HFFc6 (cell line): ENCODE results near the gene DHH. TPM values are rescaled to one million over a fixed set of nuclear protein-coding genes. Genes with fewer than 3 reads are reported as not detected.

Experiments used
- DNase-seq: peaks from one replicate; pipeline ENCODE4 v3.0.0-alpha.2; 2018
- H3K27ac Mint-ChIP-seq: 2 replicates; pipeline ENCODE4 v1.8.0; 2020; ENCODE audit warnings: mild to moderate bottlenecking, mixed read lengths
- H3K27me3 Mint-ChIP-seq: 2 replicates; pipeline ENCODE4 v1.8.0; 2021; ENCODE audit warnings: mild to moderate bottlenecking, moderate library complexity, mixed read lengths; ENCODE audit not compliant: insufficient read depth
- H3K36me3 Mint-ChIP-seq: 2 replicates; pipeline ENCODE4 v1.8.0; 2021; ENCODE audit warnings: low read depth, mixed read lengths
- H3K4me1 Mint-ChIP-seq: 2 replicates; pipeline ENCODE4 v1.8.0; 2020; ENCODE audit warnings: low read depth, mixed read lengths
- H3K4me3 Mint-ChIP-seq: 2 replicates; pipeline ENCODE4 v1.8.0; 2020; ENCODE audit warnings: mild to moderate bottlenecking, moderate library complexity, mixed read lengths
- H3K9me3 Mint-ChIP-seq: 2 replicates; pipeline ENCODE4 v1.8.0; 2020; ENCODE audit warnings: mild to moderate bottlenecking, mixed read lengths
- CTCF ChIP-seq: fragments of 200-600 bp; sonication (generic); IDR thresholded peaks from 2 replicates; pipeline ENCODE4 v1.5.0; 2021; ENCODE audit warnings: antibody characterized with exemption, mild to moderate bottlenecking
- total RNA-seq, 6 experiments: library from RNA; stranded (reverse); fragmentation: NEBNext Ultra II Directional; extraction: Animal tissue kit (Norgen Biotek cat#: 25700); gene quantifications; 2 replicates in 1 of 6; 3 replicates in 5 of 6; pipeline ENCODE4 v1.2.3, GENCODE V29; 2021

The DHH gene
- total RNA-seq, 6 experiments from 2014 or later: 0.07 TPM; not detected in 5

GRCh38 chr12:49059045-49059298 is 35.6 kb downstream of the DHH start:
- no peaks in the 10 kb centered on the region for H3K9me3 Mint-ChIP-seq

DNA sequence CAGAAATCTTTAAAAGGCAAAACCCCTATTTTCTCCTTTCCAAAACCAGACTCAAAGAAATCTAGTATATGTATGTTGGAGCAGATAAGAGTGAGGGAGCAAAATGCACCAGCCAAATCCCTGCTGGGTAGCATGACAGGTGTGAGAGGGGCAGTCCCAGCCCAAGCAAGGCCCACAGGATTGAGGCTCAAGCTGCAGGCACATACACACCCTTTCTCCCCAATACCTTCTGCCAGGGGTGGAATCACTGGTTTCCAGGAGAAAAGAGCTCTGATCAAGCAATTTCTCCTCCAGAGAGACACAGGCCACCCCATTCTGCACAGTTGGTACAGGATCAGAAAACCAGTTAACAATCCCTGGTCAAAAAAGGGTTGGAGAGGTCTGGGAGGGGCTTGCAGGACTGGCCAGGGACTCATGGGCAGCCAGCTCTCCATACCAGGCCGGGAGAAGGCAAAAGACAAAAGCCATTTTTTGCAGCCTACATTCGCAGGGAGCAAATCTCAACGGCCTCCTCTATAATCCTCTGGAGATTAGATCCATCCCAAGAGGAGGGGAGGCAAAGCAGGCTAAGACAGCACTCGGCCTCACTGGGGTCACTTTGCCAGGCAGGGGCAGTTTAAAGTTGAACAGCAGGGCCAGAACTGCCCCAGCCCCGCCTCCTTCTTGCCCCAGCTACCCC is 36.1 kb downstream of the DHH start:
- Mint-ChIP-seq H3K4me3 (peak overlapping the region; percentile 97), H3K27me3 (no peaks in the 10 kb centered on the region), H3K36me3 (peaks cover 22% of the 10 kb centered on the region), H3K9me3 (no peaks in the 10 kb centered on the region), H3K4me1 (peaks cover 53% of the 10 kb centered on the region), H3K27ac (peak overlapping the region; percentile 93)
- no peak for TF ChIP-seq CTCF
- no peak for DNase-seq

More at GRCh38 chr12:49059045-49059298, 35.6 kb downstream of the DHH start:
- Mint-ChIP-seq H3K36me3 (peaks cover 22% of the 10 kb centered on the region), H3K27me3 (no peaks in the 10 kb centered on the region), H3K27ac (peak overlapping the region; percentile 93), H3K4me3 (peak overlapping the region; percentile 97), H3K4me1 (peaks cover 58% of the 10 kb centered on the region)
- no peak for TF ChIP-seq CTCF
- DNase-seq: no peak

DNA sequence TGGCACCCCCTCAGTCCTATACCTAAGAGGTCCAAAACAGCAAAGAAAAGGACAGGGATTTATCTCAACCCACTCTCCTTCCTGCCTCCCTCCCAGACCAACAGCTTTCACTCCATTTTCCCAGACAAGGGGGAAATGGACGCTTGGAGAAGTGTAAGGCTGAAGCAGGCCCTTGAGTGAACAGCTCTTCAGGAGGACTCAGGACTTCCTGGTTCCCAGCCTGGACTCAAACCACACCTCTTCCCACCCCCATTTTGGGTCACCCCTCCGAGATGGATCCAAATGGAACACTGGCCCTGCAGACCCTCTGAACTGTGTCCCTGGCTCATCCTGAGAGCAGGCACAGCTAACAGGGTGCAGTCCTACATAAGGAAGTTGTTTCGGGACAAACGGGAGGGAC is 36.7 kb downstream of the DHH start:
- Mint-ChIP-seq H3K4me1 (peaks cover 51% of the 10 kb centered on the region), H3K36me3 (peaks cover 22% of the 10 kb centered on the region), H3K27ac (peak overlapping the region; percentile 67), H3K27me3 (no peaks in the 10 kb centered on the region), H3K4me3 (peak overlapping the region; percentile 97), H3K9me3 (no peaks in the 10 kb centered on the region)
- DNase-seq: no peak
- TF ChIP-seq CTCF: no peak

DNA sequence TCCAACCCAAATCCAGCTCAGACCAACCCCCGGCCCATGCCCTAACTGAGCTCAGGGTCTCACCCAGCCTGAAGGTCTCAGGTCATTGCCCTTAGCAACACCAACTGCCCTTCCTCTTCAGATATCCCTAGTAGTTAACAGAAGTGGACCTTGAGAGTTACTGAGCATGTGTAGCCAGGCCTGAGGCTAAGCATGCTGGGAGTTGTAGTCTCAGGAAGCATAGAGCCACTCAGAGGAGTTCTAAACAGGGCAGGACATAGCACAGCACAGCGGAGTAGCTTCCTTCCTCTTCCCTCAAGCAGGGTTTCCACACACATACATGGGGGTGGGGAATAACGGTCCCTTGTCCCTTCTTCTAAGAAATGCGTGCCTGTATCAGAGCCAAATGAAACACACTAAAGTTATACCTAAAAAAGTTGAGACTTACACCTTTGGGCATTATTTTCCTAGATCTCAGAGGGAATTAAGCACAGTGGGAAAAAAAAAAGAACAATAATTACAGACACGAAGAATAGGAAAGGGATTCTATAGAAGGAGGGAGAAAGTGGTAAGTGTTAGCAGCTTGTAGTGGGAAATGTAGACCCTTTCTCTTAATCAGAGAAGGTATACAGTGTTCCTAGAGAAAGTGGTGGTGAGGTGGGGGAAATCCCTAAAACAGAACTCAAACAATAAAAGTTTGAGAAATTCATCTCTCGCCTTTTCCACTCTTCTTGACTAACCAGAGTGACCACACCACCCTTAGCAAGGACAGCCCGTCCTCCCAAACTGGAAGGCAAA is 38.4 kb downstream of the DHH start:
- peak; percentile 65 for DNase-seq
- Mint-ChIP-seq H3K36me3 (peaks cover 33% of the 10 kb centered on the region), H3K9me3 (no peaks in the 10 kb centered on the region), H3K27me3 (no peaks in the 10 kb centered on the region), H3K27ac (peak overlapping the region; percentile 67), H3K4me1 (peaks cover 45% of the 10 kb centered on the region), H3K4me3 (peak overlapping the region; percentile 97)
- TF ChIP-seq CTCF: no peak

- H3K36me3 Mint-ChIP-seq: peaks cover 41% of the 10 kb centered on the region
- no peaks in the 10 kb centered on the region for H3K27me3 Mint-ChIP-seq
- H3K9me3 Mint-ChIP-seq: no peaks in the 10 kb centered on the region
- peak overlapping the region; percentile 67 for H3K27ac Mint-ChIP-seq
- H3K4me1 Mint-ChIP-seq: peaks cover 49% of the 10 kb centered on the region
- DNase-seq: no peak
- no peak for TF ChIP-seq CTCF
- no peak overlapping the region for H3K4me3 Mint-ChIP-seq
Measured at GRCh38 chr12:49055092-49055491, 39.5 kb downstream of the DHH start.
